GM21723 (cell line): ENCODE data around the gene APC.

Source experiments
- ATAC-seq: cut with Tn5 transposase; IDR thresholded peaks from one replicate; pipeline ENCODE4 v1.9.1; 2021; ENCODE audit warnings: mild to moderate bottlenecking, moderate library complexity; ENCODE audit not compliant: unreplicated experiment

APC gene

GRCh38 chr5:112892776-112893175 is 155.1 kb downstream of the APC start:
- ATAC-seq = no peak

GRCh38 chr5:112895682-112896081 is 158.0 kb downstream of the APC start:
- no peak for ATAC-seq
